ENCODE measurements around the gene YWHAG.

DNA sequence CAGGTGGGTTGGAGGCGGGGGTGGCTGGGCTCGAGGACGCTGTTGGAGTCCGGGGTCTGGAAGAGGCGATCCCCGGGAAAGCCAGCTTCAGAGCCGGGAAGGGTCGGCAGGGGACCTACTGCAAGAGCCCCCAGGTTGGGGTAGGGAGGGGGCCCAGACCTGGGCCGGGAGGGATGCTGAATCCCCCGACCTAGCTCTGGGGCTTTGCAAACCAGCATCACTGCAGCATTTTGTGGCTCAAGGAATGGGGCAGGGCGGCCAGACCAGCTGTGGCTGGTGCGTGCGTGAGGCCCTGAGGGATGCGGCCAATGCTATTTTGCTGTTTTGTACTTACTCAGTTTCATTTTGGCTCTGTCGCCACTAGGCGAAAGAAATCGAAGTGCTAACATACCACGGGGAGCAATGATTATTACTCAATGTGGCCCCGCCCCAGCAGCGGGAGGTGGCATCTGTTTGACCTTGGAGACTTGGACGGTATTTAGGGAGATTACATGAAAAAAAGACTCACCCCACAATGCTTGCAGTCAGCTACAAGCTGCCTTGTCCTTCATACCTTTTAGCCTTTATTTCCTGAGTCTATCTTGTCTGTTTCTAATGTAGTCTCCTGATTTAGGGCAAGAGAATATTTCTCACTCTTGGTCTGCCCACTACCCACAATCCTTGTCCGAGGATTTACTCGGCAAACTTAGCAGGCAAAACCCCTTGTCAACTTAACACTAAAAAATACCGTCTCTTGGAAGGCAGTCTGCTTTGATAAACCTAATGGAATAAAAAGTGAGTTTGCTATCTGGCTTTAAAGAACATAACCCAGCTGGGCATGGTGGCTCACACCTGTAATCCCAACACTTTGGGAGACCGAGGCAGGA, 40.1 kb downstream of the YWHAG start:
- TF ChIP-seq CTCF (CRISPR knock-in tag; IDR thresholded peaks at IDR 0.05) (peak; percentile 40), ZNF18 (CRISPR knock-in tag; IDR thresholded peaks at IDR 0.05; ENCODE audit: insufficient replicate concordance) (peak; percentile 35), SMC3 (IDR thresholded peaks at IDR 0.05; ENCODE audit: low read length) (no peak), POLR2A (IDR thresholded peaks at IDR 0.05; ENCODE audit: insufficient read depth in 1 of 2, low read depth in 2 of 2, low read length in 2 of 2) (0 out of 4 replicates have a peak, but pooled peaks of 1 of the 2 experiments have one; percentile 39), TAF1 (CRISPR knock-in tag; IDR thresholded peaks at IDR 0.05) (peak; percentile 6; the same call in 1 of the 2 replicates), GMEB1 (CRISPR knock-in tag; IDR thresholded peaks at IDR 0.05; ENCODE audit: borderline replicate concordance) (no peak), ZZZ3 (CRISPR knock-in tag; IDR thresholded peaks at IDR 0.05; ENCODE audit: borderline replicate concordance) (no peak), ZNF280B (CRISPR knock-in tag; IDR thresholded peaks at IDR 0.05; ENCODE audit: borderline replicate concordance) (no peak; the same call in 1 of the 2 replicates), IRF2 (CRISPR knock-in tag; IDR thresholded peaks at IDR 0.05) (peak; percentile 29; the same call in 1 of the 2 replicates)
- TF ChIP-seq, protein P1, sequence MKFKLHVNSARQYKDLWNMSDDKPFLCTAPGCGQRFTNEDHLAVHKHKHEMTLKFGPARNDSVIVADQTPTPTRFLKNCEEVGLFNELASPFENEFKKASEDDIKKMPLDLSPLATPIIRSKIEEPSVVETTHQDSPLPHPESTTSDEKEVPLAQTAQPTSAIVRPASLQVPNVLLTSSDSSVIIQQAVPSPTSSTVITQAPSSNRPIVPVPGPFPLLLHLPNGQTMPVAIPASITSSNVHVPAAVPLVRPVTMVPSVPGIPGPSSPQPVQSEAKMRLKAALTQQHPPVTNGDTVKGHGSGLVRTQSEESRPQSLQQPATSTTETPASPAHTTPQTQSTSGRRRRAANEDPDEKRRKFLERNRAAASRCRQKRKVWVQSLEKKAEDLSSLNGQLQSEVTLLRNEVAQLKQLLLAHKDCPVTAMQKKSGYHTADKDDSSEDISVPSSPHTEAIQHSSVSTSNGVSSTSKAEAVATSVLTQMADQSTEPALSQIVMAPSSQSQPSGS (CRISPR knock-in tag; IDR thresholded peaks at IDR 0.05): no peak; the same call in 1 of the 2 replicates
- TF ChIP-seq, protein P2, sequence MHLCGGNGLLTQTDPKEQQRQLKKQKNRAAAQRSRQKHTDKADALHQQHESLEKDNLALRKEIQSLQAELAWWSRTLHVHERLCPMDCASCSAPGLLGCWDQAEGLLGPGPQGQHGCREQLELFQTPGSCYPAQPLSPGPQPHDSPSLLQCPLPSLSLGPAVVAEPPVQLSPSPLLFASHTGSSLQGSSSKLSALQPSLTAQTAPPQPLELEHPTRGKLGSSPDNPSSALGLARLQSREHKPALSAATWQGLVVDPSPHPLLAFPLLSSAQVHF (CRISPR knock-in tag; IDR thresholded peaks at IDR 0.05): no peak
- TF ChIP-seq, protein P3, sequence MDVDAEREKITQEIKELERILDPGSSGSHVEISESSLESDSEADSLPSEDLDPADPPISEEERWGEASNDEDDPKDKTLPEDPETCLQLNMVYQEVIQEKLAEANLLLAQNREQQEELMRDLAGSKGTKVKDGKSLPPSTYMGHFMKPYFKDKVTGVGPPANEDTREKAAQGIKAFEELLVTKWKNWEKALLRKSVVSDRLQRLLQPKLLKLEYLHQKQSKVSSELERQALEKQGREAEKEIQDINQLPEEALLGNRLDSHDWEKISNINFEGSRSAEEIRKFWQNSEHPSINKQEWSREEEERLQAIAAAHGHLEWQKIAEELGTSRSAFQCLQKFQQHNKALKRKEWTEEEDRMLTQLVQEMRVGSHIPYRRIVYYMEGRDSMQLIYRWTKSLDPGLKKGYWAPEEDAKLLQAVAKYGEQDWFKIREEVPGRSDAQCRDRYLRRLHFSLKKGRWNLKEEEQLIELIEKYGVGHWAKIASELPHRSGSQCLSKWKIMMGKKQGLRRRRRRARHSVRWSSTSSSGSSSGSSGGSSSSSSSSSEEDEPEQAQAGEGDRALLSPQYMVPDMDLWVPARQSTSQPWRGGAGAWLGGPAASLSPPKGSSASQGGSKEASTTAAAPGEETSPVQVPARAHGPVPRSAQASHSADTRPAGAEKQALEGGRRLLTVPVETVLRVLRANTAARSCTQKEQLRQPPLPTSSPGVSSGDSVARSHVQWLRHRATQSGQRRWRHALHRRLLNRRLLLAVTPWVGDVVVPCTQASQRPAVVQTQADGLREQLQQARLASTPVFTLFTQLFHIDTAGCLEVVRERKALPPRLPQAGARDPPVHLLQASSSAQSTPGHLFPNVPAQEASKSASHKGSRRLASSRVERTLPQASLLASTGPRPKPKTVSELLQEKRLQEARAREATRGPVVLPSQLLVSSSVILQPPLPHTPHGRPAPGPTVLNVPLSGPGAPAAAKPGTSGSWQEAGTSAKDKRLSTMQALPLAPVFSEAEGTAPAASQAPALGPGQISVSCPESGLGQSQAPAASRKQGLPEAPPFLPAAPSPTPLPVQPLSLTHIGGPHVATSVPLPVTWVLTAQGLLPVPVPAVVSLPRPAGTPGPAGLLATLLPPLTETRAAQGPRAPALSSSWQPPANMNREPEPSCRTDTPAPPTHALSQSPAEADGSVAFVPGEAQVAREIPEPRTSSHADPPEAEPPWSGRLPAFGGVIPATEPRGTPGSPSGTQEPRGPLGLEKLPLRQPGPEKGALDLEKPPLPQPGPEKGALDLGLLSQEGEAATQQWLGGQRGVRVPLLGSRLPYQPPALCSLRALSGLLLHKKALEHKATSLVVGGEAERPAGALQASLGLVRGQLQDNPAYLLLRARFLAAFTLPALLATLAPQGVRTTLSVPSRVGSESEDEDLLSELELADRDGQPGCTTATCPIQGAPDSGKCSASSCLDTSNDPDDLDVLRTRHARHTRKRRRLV (CRISPR knock-in tag; IDR thresholded peaks at IDR 0.05): no peak
